Breast epithelium (tissue), 3 donors: ENCODE results near the gene COA1.

Experiments
- CTCF ChIP-seq, 3 donors: fragments of 450-650 bp; IDR thresholded peaks; one replicate each; pipeline ENCODE4 v1.5.1; 2016 to 2017; ENCODE audit warnings: antibody characterized with exemption in 3 of 3, mild to moderate bottlenecking in 3 of 3, moderate library complexity in 3 of 3
- POLR2A ChIP-seq: fragments of 450-650 bp; IDR thresholded peaks from one replicate; pipeline ENCODE4 v1.6.1; 2016; ENCODE audit warnings: antibody characterized with exemption, mild to moderate bottlenecking, moderate library complexity

GRCh38 chr7:43624156-43624555 is 105.2 kb downstream of the COA1 start:
- TF ChIP-seq POLR2A (no peak), CTCF (IDR thresholded peaks at IDR 0.05) (no peak)
